Measurements from ENCODE around the gene FHIP1A.

FHIP1A gene

DNA sequence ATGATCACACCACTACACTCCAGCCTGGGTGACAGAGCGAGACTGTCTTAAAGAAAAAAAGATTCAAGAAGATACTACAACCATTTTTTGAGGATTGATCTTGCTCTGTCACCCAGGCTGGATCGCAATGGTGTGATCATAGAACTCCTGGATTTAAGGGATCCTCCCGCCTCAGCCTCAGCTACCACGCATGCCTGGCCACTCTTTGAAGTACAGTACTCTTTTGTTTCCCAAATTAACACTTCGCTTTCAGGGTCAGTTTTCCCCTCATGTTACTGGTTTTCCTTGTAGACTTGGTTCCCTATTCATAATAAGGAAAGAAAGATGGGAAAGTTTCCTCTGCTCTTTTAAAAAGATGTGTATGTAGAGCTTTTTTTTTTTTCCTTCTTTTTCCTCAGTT is 34.3 kb downstream of the FHIP1A start:
- FAIRE-seq = no peak
- TF ChIP-seq POU2F2 (IDR thresholded peaks at IDR 0.05; ENCODE audit: low read depth, low read length) (no peak), SPI1 (IDR thresholded peaks at IDR 0.05; ENCODE audit: low read depth, low read length) (no peak), POLR2AphosphoS5 (IDR thresholded peaks at IDR 0.05; ENCODE audit: low read depth, low read length) (no peak), PAX5 (IDR thresholded peaks at IDR 0.05; ENCODE audit: insufficient read depth, low read length, severe bottlenecking) (no peak), POLR2A (IDR thresholded peaks at IDR 0.05; ENCODE audit: low read depth, low read length) (no peak)
- DNase-seq (ENCODE audit: insufficient read length, low spot score) = no peak

DNA sequence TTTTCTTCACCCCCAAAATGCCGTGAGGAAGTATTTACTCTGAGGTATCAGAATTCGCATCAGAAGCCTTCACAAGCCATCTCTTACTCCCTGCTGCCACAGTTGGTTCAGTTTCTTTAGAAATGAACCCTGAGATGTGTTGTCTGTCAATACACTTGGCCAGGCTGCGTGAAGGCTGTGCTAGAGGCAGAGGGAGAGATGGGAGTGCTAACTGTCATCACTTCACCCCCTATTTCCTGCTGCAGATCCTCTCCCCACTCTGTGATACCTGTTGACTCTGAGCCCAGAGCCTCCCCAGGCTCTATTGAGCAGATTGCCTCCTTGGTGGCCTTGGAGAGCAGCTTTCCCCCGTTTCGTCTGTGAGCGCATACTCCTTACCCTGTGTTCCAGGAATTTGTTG is 34.8 kb downstream of the FHIP1A start:
- no peak for DNase-seq (ENCODE audit: insufficient read length, low spot score)
- no peak for TF ChIP-seq POLR2AphosphoS5 (IDR thresholded peaks at IDR 0.05; ENCODE audit: low read depth, low read length)
- no peak for TF ChIP-seq POU2F2 (IDR thresholded peaks at IDR 0.05; ENCODE audit: low read depth, low read length)
- no peak for TF ChIP-seq TAF1 (IDR thresholded peaks at IDR 0.05; ENCODE audit: low read depth, low read length)
- TF ChIP-seq PAX5 (IDR thresholded peaks at IDR 0.05; ENCODE audit: insufficient read depth, low read length, severe bottlenecking) = no peak
- no peak for TF ChIP-seq POLR2A (IDR thresholded peaks at IDR 0.05; ENCODE audit: low read depth, low read length)
- no peak for TF ChIP-seq SPI1 (IDR thresholded peaks at IDR 0.05; ENCODE audit: low read depth, low read length)
- FAIRE-seq = no peak

- FAIRE-seq = no peak
- TF ChIP-seq PAX5 (IDR thresholded peaks at IDR 0.05; ENCODE audit: insufficient read depth, low read length, severe bottlenecking) (no peak), POU2F2 (IDR thresholded peaks at IDR 0.05; ENCODE audit: low read depth, low read length) (no peak), SPI1 (IDR thresholded peaks at IDR 0.05; ENCODE audit: low read depth, low read length) (no peak), TAF1 (IDR thresholded peaks at IDR 0.05; ENCODE audit: low read depth, low read length) (no peak), POLR2AphosphoS5 (IDR thresholded peaks at IDR 0.05; ENCODE audit: low read depth, low read length) (no peak), POLR2A (IDR thresholded peaks at IDR 0.05; ENCODE audit: low read depth, low read length) (no peak)
Observed at GRCh38 chr4:151446208-151446607, 37.2 kb downstream of the FHIP1A start.

DNA sequence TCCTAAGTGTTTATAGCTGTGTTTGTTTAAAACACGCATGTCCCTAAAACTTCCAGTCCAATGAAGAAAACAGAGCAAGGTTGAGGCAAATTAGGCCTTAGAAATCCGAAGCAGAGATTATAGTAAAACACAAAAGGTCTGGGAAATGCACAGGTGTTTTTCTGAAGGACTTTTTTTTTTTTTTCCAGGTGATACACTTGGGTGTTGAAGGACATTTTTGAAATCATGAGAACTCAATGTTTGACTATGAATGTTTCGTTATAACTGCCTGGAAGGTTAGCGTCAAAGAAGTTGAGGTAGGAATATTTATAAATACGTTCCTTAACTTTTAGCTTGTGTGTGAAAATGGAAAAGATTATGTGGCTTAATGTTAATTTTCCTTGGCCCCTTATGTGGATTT is 45.5 kb downstream of the FHIP1A start:
- no peak for TF ChIP-seq SPI1 (IDR thresholded peaks at IDR 0.05; ENCODE audit: low read depth, low read length)
- no peak for TF ChIP-seq POLR2AphosphoS5 (IDR thresholded peaks at IDR 0.05; ENCODE audit: low read depth, low read length)
- no peak for DNase-seq (ENCODE audit: insufficient read length, low spot score)
- FAIRE-seq = no peak

More at GRCh38 chr4:151446208-151446607, 37.2 kb downstream of the FHIP1A start:
- DNase-seq (ENCODE audit: insufficient read length, low spot score) = no peak

GRCh38 chr4:151455212-151455611 is 46.2 kb downstream of the FHIP1A start:
- FAIRE-seq (no peak), DNase-seq (ENCODE audit: insufficient read length, low spot score) (no peak)
- TF ChIP-seq PAX5 (IDR thresholded peaks at IDR 0.05; ENCODE audit: insufficient read depth, low read length, severe bottlenecking) = no peak
- no peak for TF ChIP-seq TAF1 (IDR thresholded peaks at IDR 0.05; ENCODE audit: low read depth, low read length)
- TF ChIP-seq POU2F2 (IDR thresholded peaks at IDR 0.05; ENCODE audit: low read depth, low read length) = no peak
- TF ChIP-seq POLR2AphosphoS5 (IDR thresholded peaks at IDR 0.05; ENCODE audit: low read depth, low read length) = no peak
- TF ChIP-seq POLR2A (IDR thresholded peaks at IDR 0.05; ENCODE audit: low read depth, low read length) = no peak
- TF ChIP-seq SPI1 (IDR thresholded peaks at IDR 0.05; ENCODE audit: low read depth, low read length) = no peak

GRCh38 chr4:151458148-151458547 is 49.2 kb downstream of the FHIP1A start:
- no peak for TF ChIP-seq SPI1 (IDR thresholded peaks at IDR 0.05; ENCODE audit: low read depth, low read length)
- TF ChIP-seq PAX5 (IDR thresholded peaks at IDR 0.05; ENCODE audit: insufficient read depth, low read length, severe bottlenecking) = no peak
- TF ChIP-seq TAF1 (IDR thresholded peaks at IDR 0.05; ENCODE audit: low read depth, low read length) = no peak
- no peak for TF ChIP-seq POLR2A (IDR thresholded peaks at IDR 0.05; ENCODE audit: low read depth, low read length)
- no peak for TF ChIP-seq POLR2AphosphoS5 (IDR thresholded peaks at IDR 0.05; ENCODE audit: low read depth, low read length)
- no peak for TF ChIP-seq POU2F2 (IDR thresholded peaks at IDR 0.05; ENCODE audit: low read depth, low read length)
- DNase-seq (ENCODE audit: insufficient read length, low spot score) = no peak
- FAIRE-seq = no peak
